A549 (cell line): ENCODE data around the gene MOB1B.

Source experiments
- CHD2 ChIP-seq: fragments of 150-350 bp; IDR thresholded peaks from 2 replicates; pipeline ENCODE4 v1.6.1; 2014; ENCODE audit warnings: low read length; ENCODE audit not compliant: partially characterized antibody
- EP300 ChIP-seq, 2 experiments: fragments of >200 bp; sonication (Bioruptor Twin); formaldehyde crosslinking; IDR thresholded peaks; 2 replicates in 1 of 2; 3 replicates in 1 of 2; pipeline ENCODE4 v1.6.1; 2016 to 2017
- NR3C1 ChIP-seq: fragments of >200 bp; sonication (Bioruptor Twin); formaldehyde crosslinking; IDR thresholded peaks from 3 replicates; pipeline ENCODE4 v1.6.1; 2017
- PHF8 ChIP-seq: fragments of 200-600 bp; sonication (generic); IDR thresholded peaks from 2 replicates; pipeline ENCODE4 v1.6.1; 2016; ENCODE audit warnings: low read depth, mild to moderate bottlenecking, antibody characterized with exemption, moderate library complexity, borderline replicate concordance
- POLR2A ChIP-seq: IDR thresholded peaks from 2 replicates; pipeline ENCODE4 v1.6.1; 2012; ENCODE audit warnings: mild to moderate bottlenecking, low read length
- ZNF302 ChIP-seq: fragments of 250-450 bp; sonication (Bioruptor Pico); IDR thresholded peaks from 2 replicates; pipeline ENCODE4 v1.9.0; 2021; ENCODE audit warnings: inconsistent platforms, mild to moderate bottlenecking, moderate library complexity
- TF ChIP-seq, protein P1 (sequence below): fragments of >200 bp; sonication (Bioruptor Twin); formaldehyde crosslinking; IDR thresholded peaks from 3 replicates; pipeline ENCODE4 v1.5.1; 2016

DNA sequence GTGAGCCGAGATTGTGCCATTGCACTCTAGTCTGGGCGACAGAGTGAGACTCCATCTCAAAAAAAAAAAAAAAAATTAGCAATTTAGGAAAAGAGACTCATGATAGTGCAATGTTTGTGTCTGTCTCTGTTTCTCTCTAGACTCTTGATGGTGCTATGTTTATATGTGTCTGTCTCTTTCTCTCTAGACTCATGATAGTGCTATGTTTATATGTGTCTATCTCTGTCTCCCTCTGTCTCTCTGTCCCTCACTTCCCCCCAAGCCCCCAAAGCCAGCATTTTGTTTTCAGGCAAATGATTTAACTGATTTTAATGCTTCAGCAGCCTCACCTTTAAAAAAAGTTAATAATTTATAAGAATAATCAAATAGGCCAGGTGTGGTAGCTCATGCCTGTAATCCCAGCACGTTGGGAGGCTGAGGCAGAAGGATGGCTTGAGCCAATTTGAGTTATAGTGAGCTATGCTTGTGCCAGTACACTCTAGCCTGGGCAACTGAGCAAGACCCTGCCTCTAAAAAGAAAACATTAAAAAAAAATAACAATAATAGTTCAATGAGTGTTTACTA is 6.9 kb downstream of the MOB1B start:
- TF ChIP-seq ZNF302 (CRISPR knock-in tag), result no peak
- no peak for TF ChIP-seq PHF8
- TF ChIP-seq CHD2, result no peak
- TF ChIP-seq, protein P1, sequence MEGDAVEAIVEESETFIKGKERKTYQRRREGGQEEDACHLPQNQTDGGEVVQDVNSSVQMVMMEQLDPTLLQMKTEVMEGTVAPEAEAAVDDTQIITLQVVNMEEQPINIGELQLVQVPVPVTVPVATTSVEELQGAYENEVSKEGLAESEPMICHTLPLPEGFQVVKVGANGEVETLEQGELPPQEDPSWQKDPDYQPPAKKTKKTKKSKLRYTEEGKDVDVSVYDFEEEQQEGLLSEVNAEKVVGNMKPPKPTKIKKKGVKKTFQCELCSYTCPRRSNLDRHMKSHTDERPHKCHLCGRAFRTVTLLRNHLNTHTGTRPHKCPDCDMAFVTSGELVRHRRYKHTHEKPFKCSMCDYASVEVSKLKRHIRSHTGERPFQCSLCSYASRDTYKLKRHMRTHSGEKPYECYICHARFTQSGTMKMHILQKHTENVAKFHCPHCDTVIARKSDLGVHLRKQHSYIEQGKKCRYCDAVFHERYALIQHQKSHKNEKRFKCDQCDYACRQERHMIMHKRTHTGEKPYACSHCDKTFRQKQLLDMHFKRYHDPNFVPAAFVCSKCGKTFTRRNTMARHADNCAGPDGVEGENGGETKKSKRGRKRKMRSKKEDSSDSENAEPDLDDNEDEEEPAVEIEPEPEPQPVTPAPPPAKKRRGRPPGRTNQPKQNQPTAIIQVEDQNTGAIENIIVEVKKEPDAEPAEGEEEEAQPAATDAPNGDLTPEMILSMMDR, result no peak
- TF ChIP-seq NR3C1, result no peak
- no peak for TF ChIP-seq POLR2A
- TF ChIP-seq EP300 (IDR thresholded peaks at IDR 0.05), result no peak
